GM10266 (cell line): ENCODE measurements around the gene ITIH6.

Source experiments
- DNase-seq: peaks from one replicate; pipeline ENCODE4 v3.0.0; 2012; ENCODE audit errors: extremely low spot score
- CTCF ChIP-seq: IDR thresholded peaks from 2 replicates; pipeline ENCODE4 v1.5.1; 2012; ENCODE audit warnings: mild to moderate bottlenecking, low read depth; ENCODE audit not compliant: control insufficient read depth, insufficient read depth; ENCODE audit errors: missing control alignments

Gene ITIH6

GRCh38 chrX:54824722-54825121 lies 26.7 kb upstream of the ITIH6 start:
- no peak for TF ChIP-seq CTCF
- no peak for DNase-seq

- no peak for TF ChIP-seq CTCF
- DNase-seq: no peak
Measured at GRCh38 chrX:54824195-54824594, 26.1 kb upstream of the ITIH6 start.

- no peak for DNase-seq
- no peak for TF ChIP-seq CTCF
Measured at GRCh38 chrX:54821310-54821709, 23.3 kb upstream of the ITIH6 start.

GRCh38 chrX:54820737-54821136 lies 22.7 kb upstream of the ITIH6 start:
- TF ChIP-seq CTCF: no peak
- DNase-seq: no peak

- TF ChIP-seq CTCF: no peak
- no peak for DNase-seq
Measured at GRCh38 chrX:54819201-54819600, 21.1 kb upstream of the ITIH6 start.

GRCh38 chrX:54818221-54818620 lies 20.2 kb upstream of the ITIH6 start:
- TF ChIP-seq CTCF: no peak
- no peak for DNase-seq

- no peak for DNase-seq
- no peak for TF ChIP-seq CTCF
Measured at GRCh38 chrX:54817220-54817820, 19.3 kb upstream of the ITIH6 start.
